A204.1 (cell line): ENCODE results near the gene SPATA13.
"Not testable (repeated sequence)": the region's sequence is repeated elsewhere in the genome, so short reads cannot be mapped to it uniquely, and the experiment has no call there.

Experiments used
- FAIRE-seq: peaks from 2 replicates; lab custom pipeline; 2012; peaks lifted over from hg19 to GRCh38; lab: Jason Lieb, UNC

The SPATA13 gene

GRCh38 chr13:24281188-24282008 lies 120.9 kb downstream of the SPATA13 start:
- FAIRE-seq: no peak

DNA sequence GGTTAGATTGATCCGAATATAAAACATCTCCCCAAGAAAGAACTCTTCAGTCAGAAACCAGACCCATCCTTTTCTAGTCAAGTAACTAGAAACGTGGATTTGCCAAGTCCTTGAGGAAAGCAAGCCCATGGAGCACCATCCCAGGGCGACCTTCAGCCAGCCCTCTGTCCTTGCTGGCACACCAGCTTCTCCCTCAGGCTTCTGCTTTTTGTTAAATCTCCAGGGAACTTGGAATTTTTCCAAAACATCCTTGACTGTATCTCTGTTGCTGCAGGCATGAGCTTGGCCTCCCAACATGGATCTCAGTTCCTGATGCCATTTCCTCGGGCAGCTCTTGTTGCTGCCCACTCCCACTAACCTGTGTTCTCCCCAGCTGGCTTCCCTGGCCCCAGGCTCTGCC lies 121.7 kb downstream of the SPATA13 start:
- no peak for FAIRE-seq

DNA sequence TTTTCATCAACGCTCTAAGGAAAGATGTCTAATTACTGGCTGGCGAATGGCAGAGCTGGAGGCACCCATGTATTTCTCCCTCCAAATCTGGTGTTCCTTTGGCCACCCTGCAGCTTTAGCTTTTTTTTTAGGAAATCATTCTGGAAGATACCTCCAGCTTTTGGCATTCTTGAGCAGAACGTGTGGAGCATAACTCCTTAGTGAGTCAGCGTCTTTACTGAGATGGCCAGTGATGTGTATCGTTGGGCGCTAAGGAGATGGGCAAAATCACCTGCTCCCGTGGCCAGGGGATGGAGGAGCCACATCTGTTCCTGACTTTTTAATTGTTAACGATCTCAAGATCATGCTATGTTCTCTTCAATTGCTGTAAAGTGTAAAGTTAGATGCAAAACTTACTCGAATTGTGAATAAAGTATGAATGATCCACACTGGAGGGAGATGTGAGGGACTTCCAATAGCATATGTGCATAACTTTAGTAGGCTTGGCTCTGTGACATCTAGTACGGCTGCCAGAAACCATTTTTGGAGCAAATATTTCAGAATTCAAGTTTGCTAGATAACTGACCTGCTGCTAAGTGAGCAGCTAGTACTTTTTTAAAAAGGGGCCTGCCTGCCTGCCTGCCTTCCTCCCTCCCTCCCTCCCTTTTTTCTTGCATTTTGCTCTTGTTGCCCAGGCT lies 124.5 kb downstream of the SPATA13 start:
- FAIRE-seq: no peak

DNA sequence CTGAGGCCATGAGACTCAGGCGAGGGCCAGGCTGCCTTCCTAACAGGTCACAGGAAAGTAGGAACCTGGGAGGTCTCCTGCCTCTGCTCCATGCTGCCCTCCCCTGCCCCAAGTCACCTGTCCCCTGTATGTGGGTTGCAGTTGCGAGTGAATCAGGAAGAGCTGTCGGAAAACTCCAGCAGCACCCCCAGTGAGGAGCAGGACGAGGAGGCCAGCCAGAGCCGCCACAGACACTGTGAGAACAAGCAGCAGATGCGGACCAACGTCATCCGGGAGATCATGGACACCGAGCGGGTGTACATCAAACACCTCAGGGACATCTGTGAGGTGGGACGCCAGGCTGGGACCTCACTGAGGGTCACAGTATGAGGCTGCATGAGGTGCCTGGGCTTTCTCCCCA lies 126.1 kb downstream of the SPATA13 start:
- no peak for FAIRE-seq

DNA sequence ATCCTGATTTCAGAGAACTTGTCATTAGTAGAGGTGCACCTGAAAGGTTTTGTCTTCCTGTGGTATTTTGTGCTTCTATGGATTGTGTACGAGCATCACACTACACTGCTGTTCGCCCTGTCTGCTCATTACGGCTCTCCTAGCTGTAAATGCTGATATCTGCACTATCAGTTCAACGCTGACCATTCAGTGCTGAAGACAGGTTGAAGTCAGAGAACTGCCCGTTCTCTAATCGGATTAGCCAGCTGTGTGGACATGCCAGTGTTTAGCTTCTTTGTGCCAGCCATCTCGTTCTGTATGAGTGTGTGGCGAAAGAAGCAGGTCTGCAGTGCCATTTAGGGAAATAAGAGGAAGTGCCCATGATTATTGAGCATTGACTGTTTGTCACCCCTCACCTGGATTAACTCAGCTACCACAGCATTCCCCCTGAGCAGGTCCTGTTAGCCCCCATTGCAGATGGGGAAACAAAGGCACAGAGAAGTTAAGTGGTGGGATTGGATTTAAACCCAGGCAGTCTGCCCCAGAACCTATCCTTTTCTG lies 127.3 kb downstream of the SPATA13 start:
- no peak for FAIRE-seq

GRCh38 chr13:24288870-24289269 lies 128.3 kb downstream of the SPATA13 start:
- no peak for FAIRE-seq

DNA sequence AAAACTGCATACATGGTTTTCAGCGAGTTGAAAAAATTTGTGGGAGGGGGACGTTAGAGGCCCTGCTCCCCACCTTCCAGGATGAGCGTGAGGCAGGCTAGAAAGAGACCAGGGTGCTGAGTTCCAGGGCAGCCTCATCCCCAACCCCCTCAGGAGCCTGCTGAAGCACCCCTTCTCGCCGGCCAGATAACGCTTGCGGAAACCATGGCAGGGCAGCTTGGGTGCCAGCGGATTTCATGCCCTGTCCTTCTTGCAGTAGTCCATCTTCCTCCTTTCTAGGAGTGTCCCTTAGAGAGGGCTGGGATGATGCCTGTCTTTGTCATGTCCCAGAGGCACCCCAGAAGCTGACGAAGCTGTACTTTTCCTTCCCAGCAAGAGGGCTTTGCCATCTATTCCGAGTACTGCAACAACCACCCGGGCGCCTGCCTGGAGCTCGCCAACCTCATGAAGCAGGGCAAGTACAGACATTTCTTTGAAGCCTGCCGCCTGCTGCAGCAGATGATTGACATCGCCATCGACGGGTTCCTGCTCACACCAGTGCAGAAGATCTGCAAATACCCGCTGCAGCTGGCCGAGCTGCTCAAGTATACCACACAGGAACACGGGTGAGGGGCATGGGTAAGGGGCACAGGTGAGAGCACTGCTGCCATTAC lies 129.9 kb downstream of the SPATA13 start:
- FAIRE-seq: no peak

- no peak for FAIRE-seq
These were observed 132.0 kb downstream of the SPATA13 start for GRCh38 chr13:24292481-24292880.

- FAIRE-seq: no peak
These were observed 133.2 kb downstream of the SPATA13 start for GRCh38 chr13:24293746-24294145.

DNA sequence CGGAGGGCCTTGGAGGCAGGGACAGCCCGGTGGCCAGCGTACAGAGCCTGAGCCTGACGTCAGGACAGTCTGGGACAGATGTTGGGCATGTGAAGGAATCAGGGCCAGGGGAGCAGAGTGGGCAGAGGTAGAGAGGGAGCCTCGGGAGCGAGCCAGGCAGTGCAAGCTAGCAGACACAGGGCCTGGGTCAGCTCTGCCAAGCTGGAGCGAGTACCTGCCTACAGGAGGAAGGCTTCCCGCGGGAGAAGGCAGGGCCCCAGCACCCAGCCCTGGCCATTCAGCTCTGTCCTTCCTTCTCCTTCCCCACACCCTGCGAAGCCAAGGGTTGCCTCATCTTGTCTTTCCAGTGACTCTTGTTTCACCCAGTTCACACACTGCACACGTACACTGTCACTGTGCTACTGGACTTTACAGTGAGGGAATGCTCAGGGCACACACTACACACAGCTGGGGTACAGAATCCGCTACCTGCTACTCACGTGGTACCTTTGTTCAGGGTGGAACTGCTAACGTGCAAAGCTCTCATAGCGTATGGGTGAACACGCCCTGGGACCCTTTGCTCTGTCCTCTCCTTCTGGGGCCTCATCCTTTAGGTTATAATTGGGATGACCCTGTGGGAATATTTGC lies 139.1 kb downstream of the SPATA13 start:
- no peak for FAIRE-seq

GRCh38 chr13:24301434-24301833 lies 140.9 kb downstream of the SPATA13 start:
- FAIRE-seq: no peak

DNA sequence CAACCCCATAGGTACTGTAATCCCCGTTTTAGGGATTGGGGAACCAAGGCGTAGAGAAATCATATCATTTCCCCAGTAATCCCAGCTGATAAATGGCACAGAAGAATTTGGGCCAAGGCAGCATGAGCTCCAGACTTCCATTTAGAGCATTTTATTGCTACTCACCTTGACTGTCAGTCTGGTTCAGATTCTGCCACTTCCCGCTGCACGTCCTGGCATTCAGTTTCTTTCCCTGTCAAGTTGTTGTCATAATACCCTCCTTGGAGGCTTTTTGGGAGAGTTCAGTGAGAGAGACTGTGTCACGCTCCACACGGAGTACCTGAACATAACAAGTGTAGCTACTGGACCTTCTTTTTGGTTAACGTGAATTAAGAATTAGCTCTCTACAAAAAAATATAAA lies 141.4 kb downstream of the SPATA13 start:
- no peak for FAIRE-seq

DNA sequence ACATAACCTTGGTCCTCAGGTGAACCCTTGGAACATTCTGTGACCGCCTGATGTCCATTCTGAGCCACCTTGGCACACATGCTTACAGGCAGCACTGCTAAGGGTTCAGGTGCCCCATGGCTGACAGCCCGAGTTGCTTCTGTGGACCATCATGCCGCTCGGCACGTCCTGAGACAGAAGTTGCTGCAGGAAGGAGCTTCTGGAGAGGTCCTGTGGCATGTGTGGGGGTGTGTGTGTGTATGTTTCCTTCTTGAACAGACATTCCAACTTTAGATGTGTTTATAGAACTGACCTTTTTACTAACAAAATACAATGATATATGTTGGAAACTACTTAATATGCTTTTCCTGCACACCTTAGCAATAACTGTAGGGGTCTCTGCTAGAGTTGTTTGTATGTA lies 144.1 kb downstream of the SPATA13 start:
- no peak for FAIRE-seq

DNA sequence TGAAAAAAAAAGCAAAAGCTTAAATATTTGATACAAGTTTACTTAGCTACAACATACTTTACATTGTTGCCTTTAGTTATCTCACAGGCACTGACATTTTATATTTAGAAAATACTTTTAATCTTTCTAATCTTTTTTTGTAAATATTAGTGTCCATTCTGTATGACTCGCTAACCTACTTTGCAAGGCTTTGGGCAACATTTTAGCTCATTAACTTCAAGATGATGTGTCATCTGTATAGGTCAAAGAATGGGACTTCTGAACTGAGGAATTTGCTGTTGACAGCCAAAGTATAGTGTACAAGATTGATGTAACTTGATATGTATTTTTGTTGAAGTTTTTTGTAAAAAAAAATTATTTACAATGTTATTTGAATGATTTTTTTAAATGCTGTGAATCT lies 146.1 kb downstream of the SPATA13 start:
- no peak for FAIRE-seq

DNA sequence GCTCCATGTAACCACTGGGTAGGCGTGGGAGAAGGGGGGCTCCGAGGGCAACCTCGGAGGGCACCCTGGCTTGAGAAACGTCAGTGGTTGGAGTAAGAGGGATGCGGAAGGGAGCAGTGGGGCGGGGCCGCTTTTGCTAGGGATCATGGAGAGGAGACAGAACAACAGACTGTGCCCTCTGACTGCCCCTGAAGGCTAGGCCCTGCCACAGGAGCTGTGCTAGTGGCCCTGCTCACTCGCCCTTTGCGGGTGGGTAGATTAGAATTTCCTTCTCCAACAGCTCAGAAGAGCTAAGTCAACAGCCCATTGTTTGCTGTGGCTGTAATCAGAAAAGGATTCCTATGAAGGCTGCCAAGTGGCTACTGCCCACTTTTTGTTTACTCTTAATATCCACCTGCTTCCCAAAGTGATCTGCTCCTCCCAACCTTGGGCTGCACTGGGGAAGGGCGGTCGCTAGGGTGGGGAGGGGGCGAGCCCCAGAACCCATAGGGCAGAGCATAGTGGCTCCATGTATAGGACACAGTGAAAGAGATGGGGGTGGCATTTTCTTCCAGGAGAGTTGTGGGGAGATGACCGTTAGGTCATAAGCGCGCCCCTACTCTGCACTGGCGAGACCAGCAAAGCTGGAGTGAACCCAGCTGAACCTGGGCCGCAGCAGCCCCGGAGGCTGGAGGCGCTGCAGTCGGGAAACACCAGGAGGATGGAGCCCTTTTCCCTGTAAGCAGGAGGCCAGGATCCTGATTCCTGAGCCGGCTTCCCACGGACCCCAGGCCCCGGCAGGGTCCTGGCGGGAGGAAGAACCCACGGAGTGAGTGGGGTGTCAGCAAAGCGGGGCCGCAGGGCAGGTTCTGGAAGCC lies 146.9 kb downstream of the SPATA13 start:
- FAIRE-seq: no peak

DNA sequence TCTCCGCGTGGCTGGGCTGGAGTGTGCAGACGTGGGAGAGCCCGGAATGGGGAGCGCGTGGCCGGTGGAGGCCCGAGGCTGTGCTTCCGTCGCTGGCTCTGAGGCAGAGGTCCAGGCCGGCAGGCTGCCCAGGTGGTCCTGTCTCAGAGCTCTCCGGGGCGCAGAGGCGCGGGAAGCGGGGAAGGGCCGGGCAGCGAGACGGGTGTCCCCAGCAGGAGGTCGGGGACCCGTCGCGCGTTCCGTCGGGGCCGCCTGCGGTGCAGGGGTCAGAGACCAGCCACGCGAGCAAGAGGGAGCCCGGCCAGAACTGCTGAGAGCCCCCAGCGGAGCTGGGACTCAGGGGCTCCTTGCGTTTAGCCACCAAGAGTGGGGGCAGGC lies 147.5 kb downstream of the SPATA13 start:
- FAIRE-seq: no peak

- no peak for FAIRE-seq
These were observed 148.0 kb downstream of the SPATA13 start for GRCh38 chr13:24308488-24309020.

DNA sequence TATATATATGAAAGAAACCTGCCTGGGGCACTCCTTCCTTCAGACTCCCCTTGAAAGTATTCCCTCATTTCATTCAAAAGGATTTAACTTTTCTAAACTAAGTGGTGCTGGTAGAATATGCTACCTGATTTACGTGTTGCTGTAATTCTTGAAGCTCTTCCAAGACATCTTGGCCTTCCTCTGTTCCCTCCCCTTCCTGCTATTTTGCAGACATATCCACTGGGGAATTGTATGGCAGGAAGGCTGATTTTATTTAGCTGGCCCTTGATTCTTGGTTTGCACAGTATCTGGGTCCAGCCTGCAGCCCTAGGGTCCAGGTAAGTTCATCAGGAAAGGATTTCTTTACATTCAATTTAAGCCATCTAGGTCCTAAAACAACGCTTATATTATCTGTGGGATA lies 148.8 kb downstream of the SPATA13 start, which contains the start of gene C1QTNF9:
Gene C1QTNF9, plus strand, starts transcription at position 281 of the 400 bp plus-strand sequence. CDS start 6,424 bp downstream, outside the sequence.
- FAIRE-seq: not testable (repeated sequence)

GRCh38 chr13:24313439-24313838 lies 152.9 kb downstream of the SPATA13 start:
- peak; percentile 88 for FAIRE-seq

- not testable (repeated sequence) for FAIRE-seq
These were observed 157.3 kb downstream of the SPATA13 start for GRCh38 chr13:24317835-24318234.

DNA sequence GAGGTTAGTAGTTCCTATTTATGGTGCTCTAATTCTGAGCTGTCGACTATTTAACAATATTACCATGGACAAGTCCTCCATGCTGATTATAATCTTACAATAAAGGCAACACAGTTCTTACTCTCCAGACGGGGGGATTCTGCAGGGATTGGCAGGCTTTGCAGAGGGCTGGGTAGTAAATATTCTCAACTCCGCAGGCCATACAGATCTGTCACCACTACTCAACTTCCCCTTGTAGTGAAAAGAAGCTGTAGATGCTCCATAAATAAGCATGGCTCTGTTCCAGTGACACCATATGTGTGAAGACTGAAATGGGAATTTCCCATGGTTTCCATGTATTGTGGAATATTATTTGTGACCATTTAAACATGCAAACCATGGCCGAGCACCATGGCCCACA lies 158.4 kb downstream of the SPATA13 start:
- FAIRE-seq: not testable (repeated sequence)
